ENCODE measurements around the gene ZDHHC7.

Gene ZDHHC7

DNA sequence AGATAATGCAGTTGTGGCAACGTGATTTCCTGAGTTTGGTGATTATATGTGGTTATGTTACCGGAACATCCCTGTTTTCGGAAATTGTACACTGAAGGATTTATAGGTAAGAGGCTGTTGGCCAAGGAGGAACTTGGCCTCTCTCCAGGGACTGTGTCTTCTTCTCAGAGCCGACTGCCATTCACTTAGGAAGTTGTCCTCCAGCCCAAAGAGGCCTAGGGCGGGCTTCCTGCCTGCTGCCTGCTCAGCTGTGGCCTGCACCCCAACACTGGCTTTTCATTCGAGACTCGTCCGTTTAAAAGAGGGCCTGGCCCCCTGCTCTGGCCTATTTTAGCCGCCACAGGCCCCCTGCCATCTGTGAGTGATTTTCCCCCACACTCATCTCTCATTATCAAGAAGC is 64.3 kb downstream of the ZDHHC7 start:
- Histone ChIP-seq H3K79me2 (ENCODE audit: control insufficient read depth, low read length) (no peaks in the 10 kb centered on the region), H3K36me3 (ENCODE audit: control insufficient read depth, low read length) (no peaks in the 10 kb centered on the region), H4K20me1 (ENCODE audit: control insufficient read depth, insufficient read depth, low read depth, low read length) (no peaks in the 10 kb centered on the region), H3K27me3 (ENCODE audit: control insufficient read depth, low read length) (peaks cover 13% of the 10 kb centered on the region), H3K4me3 (ENCODE audit: low read length) (no peak overlapping the region), H3F3A (ENCODE audit: control insufficient read depth, insufficient read depth) (no peaks in the 10 kb centered on the region), H3K9me2 (replicated peaks; ENCODE audit: control insufficient read depth, low read length) (no peaks in the 10 kb centered on the region), H3K9me3 (ENCODE audit: control insufficient read depth, insufficient read depth, low read length) (no peaks in the 10 kb centered on the region), H3K4me1 (ENCODE audit: control insufficient read depth, low read length) (no peaks in the 10 kb centered on the region), H3K27ac (ENCODE audit: low read depth, low read length) (no peak overlapping the region), H3K4me2 (ENCODE audit: low read length) (no peak overlapping the region)
- no peak for TF ChIP-seq EZH2phosphoT487 (IDR thresholded peaks at IDR 0.05; ENCODE audit: borderline replicate concordance, low read length)
- TF ChIP-seq, protein P1, sequence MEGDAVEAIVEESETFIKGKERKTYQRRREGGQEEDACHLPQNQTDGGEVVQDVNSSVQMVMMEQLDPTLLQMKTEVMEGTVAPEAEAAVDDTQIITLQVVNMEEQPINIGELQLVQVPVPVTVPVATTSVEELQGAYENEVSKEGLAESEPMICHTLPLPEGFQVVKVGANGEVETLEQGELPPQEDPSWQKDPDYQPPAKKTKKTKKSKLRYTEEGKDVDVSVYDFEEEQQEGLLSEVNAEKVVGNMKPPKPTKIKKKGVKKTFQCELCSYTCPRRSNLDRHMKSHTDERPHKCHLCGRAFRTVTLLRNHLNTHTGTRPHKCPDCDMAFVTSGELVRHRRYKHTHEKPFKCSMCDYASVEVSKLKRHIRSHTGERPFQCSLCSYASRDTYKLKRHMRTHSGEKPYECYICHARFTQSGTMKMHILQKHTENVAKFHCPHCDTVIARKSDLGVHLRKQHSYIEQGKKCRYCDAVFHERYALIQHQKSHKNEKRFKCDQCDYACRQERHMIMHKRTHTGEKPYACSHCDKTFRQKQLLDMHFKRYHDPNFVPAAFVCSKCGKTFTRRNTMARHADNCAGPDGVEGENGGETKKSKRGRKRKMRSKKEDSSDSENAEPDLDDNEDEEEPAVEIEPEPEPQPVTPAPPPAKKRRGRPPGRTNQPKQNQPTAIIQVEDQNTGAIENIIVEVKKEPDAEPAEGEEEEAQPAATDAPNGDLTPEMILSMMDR (IDR thresholded peaks at IDR 0.05; ENCODE audit: low read depth, low read length, poor library complexity, severe bottlenecking) = no peak

DNA sequence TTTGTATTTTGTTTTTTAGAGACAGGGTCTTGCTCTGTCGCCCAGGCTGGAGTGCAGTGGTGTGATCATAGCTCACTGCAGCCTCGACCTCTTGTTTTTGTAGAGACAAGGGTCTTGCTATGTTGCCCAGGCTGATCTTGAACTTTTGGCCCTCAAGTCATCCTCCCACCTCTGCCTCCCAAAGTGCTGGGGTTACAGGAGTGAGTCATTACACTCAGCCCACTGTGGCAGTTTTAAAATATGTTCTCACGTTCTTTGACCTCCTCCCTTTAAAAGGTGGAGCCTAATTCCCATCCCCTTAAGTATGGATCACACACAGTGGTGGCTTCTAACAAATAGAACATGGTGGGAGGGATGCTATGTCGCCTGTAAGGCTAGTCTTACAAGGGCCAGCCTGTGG is 67.7 kb downstream of the ZDHHC7 start:
- Histone ChIP-seq H3K9me2 (replicated peaks; ENCODE audit: control insufficient read depth, low read length) (no peaks in the 10 kb centered on the region), H3K4me1 (ENCODE audit: control insufficient read depth, low read length) (no peaks in the 10 kb centered on the region), H3K9me3 (ENCODE audit: control insufficient read depth, insufficient read depth, low read length) (no peaks in the 10 kb centered on the region), H3K36me3 (ENCODE audit: control insufficient read depth, low read length) (no peaks in the 10 kb centered on the region), H3K27ac (ENCODE audit: low read depth, low read length) (no peak overlapping the region), H3K79me2 (ENCODE audit: control insufficient read depth, low read length) (no peaks in the 10 kb centered on the region), H3K27me3 (ENCODE audit: control insufficient read depth, low read length) (peaks cover 4% of the 10 kb centered on the region; the same call in 1 of the 2 replicates), H4K20me1 (ENCODE audit: control insufficient read depth, insufficient read depth, low read depth, low read length) (no peaks in the 10 kb centered on the region), H3F3A (ENCODE audit: control insufficient read depth, insufficient read depth) (no peaks in the 10 kb centered on the region), H3K4me3 (ENCODE audit: low read length) (no peak overlapping the region), H3K4me2 (ENCODE audit: low read length) (no peak overlapping the region)
- TF ChIP-seq EZH2phosphoT487 (IDR thresholded peaks at IDR 0.05; ENCODE audit: borderline replicate concordance, low read length) = no peak
- TF ChIP-seq, protein P1 (IDR thresholded peaks at IDR 0.05; ENCODE audit: low read depth, low read length, poor library complexity, severe bottlenecking) = no peak

DNA sequence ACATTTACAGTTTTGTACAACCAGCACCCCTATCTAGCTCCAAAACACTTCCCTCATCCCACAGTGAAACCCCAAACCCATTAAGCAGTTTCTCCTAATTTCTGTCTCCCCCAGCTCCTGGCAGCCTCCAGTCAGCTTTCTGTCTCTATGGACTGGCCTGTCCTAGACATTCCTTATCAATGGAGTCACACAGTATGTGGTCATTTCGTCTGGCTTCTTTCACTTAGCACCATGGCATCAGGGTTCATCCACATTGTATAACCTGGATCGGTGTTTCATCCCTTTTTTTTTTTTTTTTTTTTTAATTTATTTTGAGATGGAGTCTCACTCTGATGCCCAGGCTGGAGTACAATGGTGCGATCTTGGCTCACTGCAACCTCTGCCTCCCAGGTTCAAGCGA is 68.5 kb downstream of the ZDHHC7 start:
- Histone ChIP-seq H3K27me3 (ENCODE audit: control insufficient read depth, low read length) (no peaks in the 10 kb centered on the region), H4K20me1 (ENCODE audit: control insufficient read depth, insufficient read depth, low read depth, low read length) (no peaks in the 10 kb centered on the region), H3K27ac (ENCODE audit: low read depth, low read length) (no peak overlapping the region), H3K4me2 (ENCODE audit: low read length) (no peak overlapping the region), H3K79me2 (ENCODE audit: control insufficient read depth, low read length) (no peaks in the 10 kb centered on the region), H3K9me2 (replicated peaks; ENCODE audit: control insufficient read depth, low read length) (no peaks in the 10 kb centered on the region), H3F3A (ENCODE audit: control insufficient read depth, insufficient read depth) (no peaks in the 10 kb centered on the region), H3K4me3 (ENCODE audit: low read length) (no peak overlapping the region), H3K4me1 (ENCODE audit: control insufficient read depth, low read length) (no peaks in the 10 kb centered on the region), H3K36me3 (ENCODE audit: control insufficient read depth, low read length) (no peaks in the 10 kb centered on the region), H3K9me3 (ENCODE audit: control insufficient read depth, insufficient read depth, low read length) (no peaks in the 10 kb centered on the region)
- no peak for TF ChIP-seq EZH2phosphoT487 (IDR thresholded peaks at IDR 0.05; ENCODE audit: borderline replicate concordance, low read length)
- TF ChIP-seq, protein P1 (IDR thresholded peaks at IDR 0.05; ENCODE audit: low read depth, low read length, poor library complexity, severe bottlenecking) = no peak

DNA sequence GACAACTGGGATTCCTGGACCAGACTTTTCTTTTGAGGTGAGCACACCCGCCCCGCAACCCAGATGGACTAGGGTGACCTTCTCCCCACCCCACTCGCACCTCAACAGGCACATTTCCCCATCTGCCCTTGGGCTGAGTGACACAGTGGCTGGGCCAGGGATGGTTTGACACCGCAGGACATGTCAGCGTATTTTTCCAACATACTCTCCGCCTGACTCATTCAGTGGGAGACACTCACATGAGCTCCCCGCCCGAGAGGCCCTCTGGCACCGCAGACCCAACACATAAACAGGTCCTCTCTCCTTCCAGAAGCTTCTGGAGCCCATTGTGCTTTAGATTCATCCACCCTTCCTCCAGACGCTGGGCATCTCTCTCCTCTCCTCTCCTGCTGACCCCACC is 69.4 kb downstream of the ZDHHC7 start:
- H3K4me3 ChIP-seq (ENCODE audit: low read length) = no peak overlapping the region
- no peaks in the 10 kb centered on the region for H3K4me1 ChIP-seq (ENCODE audit: control insufficient read depth, low read length)
- H3K79me2 ChIP-seq (ENCODE audit: control insufficient read depth, low read length) = no peaks in the 10 kb centered on the region
- no peaks in the 10 kb centered on the region for H3K9me2 ChIP-seq (replicated peaks; ENCODE audit: control insufficient read depth, low read length)
- H3K36me3 ChIP-seq (ENCODE audit: control insufficient read depth, low read length) = no peaks in the 10 kb centered on the region
- no peaks in the 10 kb centered on the region for H4K20me1 ChIP-seq (ENCODE audit: control insufficient read depth, insufficient read depth, low read depth, low read length)
- H3K9me3 ChIP-seq (ENCODE audit: control insufficient read depth, insufficient read depth, low read length) = no peaks in the 10 kb centered on the region
- no peaks in the 10 kb centered on the region for H3F3A ChIP-seq (ENCODE audit: control insufficient read depth, insufficient read depth)
- H3K27me3 ChIP-seq (ENCODE audit: control insufficient read depth, low read length) = no peaks in the 10 kb centered on the region
- H3K27ac ChIP-seq (ENCODE audit: low read depth, low read length) = no peak overlapping the region
- H3K4me2 ChIP-seq (ENCODE audit: low read length) = no peak overlapping the region
- TF ChIP-seq, protein P1 (IDR thresholded peaks at IDR 0.05; ENCODE audit: low read depth, low read length, poor library complexity, severe bottlenecking) = no peak
- no peak for TF ChIP-seq EZH2phosphoT487 (IDR thresholded peaks at IDR 0.05; ENCODE audit: borderline replicate concordance, low read length)

All from DOHH2 (cell line).